ENCODE data around the gene SMARCA5.

SMARCA5 gene

DNA sequence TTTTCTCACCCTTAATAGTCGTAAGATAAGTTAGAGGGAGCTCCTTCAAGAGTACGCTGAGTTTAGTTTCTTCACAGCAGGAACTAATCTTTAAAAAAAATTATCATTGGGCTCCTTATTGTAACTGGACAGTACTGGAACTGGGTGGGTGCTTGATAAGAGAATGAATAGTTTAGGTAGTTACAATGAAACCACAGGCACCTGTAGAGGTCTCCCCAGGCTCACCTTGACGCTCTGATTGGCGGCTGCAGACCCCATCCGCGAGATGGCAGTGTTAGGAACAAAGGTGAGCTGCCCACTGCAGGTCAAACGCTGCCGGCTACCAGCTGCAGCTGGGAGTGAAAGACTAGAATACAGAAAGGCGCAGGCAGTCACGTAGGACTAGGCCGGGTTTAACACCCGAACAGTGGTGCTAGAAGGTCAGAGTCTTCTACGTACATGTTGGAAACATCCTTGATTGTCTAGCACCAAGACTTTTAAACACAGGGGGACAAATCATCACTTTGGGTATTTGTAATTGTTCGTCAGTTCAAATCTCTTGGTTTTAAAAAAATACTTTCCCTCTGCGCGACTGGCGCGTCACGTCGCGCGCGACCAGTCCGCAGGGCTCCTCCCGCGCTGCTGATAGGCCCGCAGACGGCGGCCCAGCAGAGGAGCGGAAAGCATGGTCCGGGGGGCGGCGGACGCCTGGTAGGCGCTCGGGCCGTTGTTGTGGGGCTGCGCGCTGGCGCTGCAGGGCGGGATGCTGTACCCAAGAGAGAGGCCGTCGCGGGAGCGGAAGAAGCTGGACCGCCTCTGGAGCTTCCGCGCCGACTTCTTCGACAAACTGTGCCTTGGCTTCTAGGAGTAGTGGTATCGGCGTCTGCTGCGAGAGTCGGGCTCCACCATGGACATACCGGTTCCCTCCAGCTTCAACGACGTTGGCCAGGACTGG is 45.6 kb downstream of the SMARCA5 start:
- Histone ChIP-seq H3K36me3 (ENCODE audit: control insufficient read depth in 2 of 2, insufficient read depth in 1 of 2, low read length in 2 of 2) (peaks cover 0 to 13% of the 10 kb centered on the region in 2 experiments; a peak in 1 of 3 replicates), H3K27ac (ENCODE audit: extremely low read depth, low read depth, low read length) (no peak overlapping the region), H3K4me1 (ENCODE audit: control insufficient read depth, insufficient read depth, low read length) (no peaks in the 10 kb centered on the region), H3K9me3 (ENCODE audit: control insufficient read depth, insufficient read depth, low read depth, low read length) (no peaks in the 10 kb centered on the region), H3K4me3 (ENCODE audit: low read depth, low read length) (no peak overlapping the region)
- TF ChIP-seq, protein P1, sequence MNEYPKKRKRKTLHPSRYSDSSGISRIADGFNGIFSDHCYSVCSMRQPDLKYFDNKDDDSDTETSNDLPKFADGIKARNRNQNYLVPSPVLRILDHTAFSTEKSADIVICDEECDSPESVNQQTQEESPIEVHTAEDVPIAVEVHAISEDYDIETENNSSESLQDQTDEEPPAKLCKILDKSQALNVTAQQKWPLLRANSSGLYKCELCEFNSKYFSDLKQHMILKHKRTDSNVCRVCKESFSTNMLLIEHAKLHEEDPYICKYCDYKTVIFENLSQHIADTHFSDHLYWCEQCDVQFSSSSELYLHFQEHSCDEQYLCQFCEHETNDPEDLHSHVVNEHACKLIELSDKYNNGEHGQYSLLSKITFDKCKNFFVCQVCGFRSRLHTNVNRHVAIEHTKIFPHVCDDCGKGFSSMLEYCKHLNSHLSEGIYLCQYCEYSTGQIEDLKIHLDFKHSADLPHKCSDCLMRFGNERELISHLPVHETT (tag by site-specific recombination; IDR thresholded peaks at IDR 0.05): no peak
- TF ChIP-seq, protein P2, sequence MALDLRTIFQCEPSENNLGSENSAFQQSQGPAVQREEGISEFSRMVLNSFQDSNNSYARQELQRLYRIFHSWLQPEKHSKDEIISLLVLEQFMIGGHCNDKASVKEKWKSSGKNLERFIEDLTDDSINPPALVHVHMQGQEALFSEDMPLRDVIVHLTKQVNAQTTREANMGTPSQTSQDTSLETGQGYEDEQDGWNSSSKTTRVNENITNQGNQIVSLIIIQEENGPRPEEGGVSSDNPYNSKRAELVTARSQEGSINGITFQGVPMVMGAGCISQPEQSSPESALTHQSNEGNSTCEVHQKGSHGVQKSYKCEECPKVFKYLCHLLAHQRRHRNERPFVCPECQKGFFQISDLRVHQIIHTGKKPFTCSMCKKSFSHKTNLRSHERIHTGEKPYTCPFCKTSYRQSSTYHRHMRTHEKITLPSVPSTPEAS (tag by site-specific recombination; IDR thresholded peaks at IDR 0.05): no peak
- TF ChIP-seq ZNF518A (tag by site-specific recombination; conservative IDR thresholded peaks at IDR 0.05; ENCODE audit: low read depth): no peak
- TF ChIP-seq ZNF658 (tag by site-specific recombination; IDR thresholded peaks at IDR 0.05): no peak
- no peak for TF ChIP-seq ZNF571 (tag by site-specific recombination; IDR thresholded peaks at IDR 0.05)
- TF ChIP-seq ZNF311 (tag by site-specific recombination; IDR thresholded peaks at IDR 0.05; ENCODE audit: borderline replicate concordance): no peak
- TF ChIP-seq ZXDB (tag by site-specific recombination; IDR thresholded peaks at IDR 0.05): no peak
- TF ChIP-seq, protein P3, sequence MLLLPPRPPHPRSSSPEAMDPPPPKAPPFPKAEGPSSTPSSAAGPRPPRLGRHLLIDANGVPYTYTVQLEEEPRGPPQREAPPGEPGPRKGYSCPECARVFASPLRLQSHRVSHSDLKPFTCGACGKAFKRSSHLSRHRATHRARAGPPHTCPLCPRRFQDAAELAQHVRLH (tag by site-specific recombination; IDR thresholded peaks at IDR 0.05): no peak
- TF ChIP-seq TSHZ1 (tag by site-specific recombination; IDR thresholded peaks at IDR 0.05; ENCODE audit: borderline replicate concordance): no peak
- no peak for TF ChIP-seq ZNF184 (tag by site-specific recombination; IDR thresholded peaks at IDR 0.05)
- no peak for TF ChIP-seq ZNF433 (tag by site-specific recombination; IDR thresholded peaks at IDR 0.05; ENCODE audit: low read depth)
- ChIA-PET CTCF (interaction anchor here (0.6 to 1.3 kb wide), 9 partner anchors 12 to 608 kb away, joined by 3 to 4 read pairs (median 3); no protein-coding TSS in a partner anchor), POLR2A (no interaction called here)
